Measurements from ENCODE around the gene CROCC2.

Gene CROCC2

GRCh38 chr2:240906141-240906910 lies at the start of gene CROCC2:
Gene CROCC2 (plus strand): TSS chr2:240906336. CDS start chr2:240906514, 178 bp downstream.
- no peak for DNase-seq

- no peak for DNase-seq
Measured at GRCh38 chr2:240857039-240858008, 48.8 kb upstream of the CROCC2 start.

- no peak for DNase-seq
Measured at GRCh38 chr2:240858321-240858720, 47.8 kb upstream of the CROCC2 start.

- DNase-seq, result no peak
Measured at GRCh38 chr2:240858871-240859270, 47.3 kb upstream of the CROCC2 start.

GRCh38 chr2:240861547-240861946 lies 44.6 kb upstream of the CROCC2 start:
- no peak for DNase-seq

GRCh38 chr2:240864475-240864874 lies 41.7 kb upstream of the CROCC2 start:
- no peak for DNase-seq

GRCh38 chr2:240865391-240865790 lies 40.7 kb upstream of the CROCC2 start:
- no peak for DNase-seq

- DNase-seq, result no peak
Measured at GRCh38 chr2:240868286-240869108, 37.6 kb upstream of the CROCC2 start, which contains the start of gene AGXT. Gene AGXT (plus strand): TSS chr2:240868824. CDS start chr2:240868866, 42 bp downstream.

- no peak for DNase-seq
Measured at GRCh38 chr2:240869109-240869955, 36.8 kb upstream of the CROCC2 start.

GRCh38 chr2:240869956-240870875 lies 35.9 kb upstream of the CROCC2 start:
- no peak for DNase-seq

- no peak for DNase-seq
Measured at GRCh38 chr2:240871071-240871958, 34.8 kb upstream of the CROCC2 start.

- no peak for DNase-seq
Measured at GRCh38 chr2:240872317-240873097, 33.6 kb upstream of the CROCC2 start.

- DNase-seq, result no peak
Measured at GRCh38 chr2:240873098-240873788, 32.9 kb upstream of the CROCC2 start.

GRCh38 chr2:240873805-240874714 lies 32.1 kb upstream of the CROCC2 start:
- no peak for DNase-seq

- no peak for DNase-seq
Measured at GRCh38 chr2:240874715-240875227, 31.4 kb upstream of the CROCC2 start.

- DNase-seq, result no peak
Measured at GRCh38 chr2:240875228-240876034, 30.7 kb upstream of the CROCC2 start.

All from NCI-H2171 (cell line).